ENCODE data around the gene ELMO3.

- TF ChIP-seq EZH2phosphoT487 (IDR thresholded peaks at IDR 0.05; ENCODE audit: borderline replicate concordance, low read depth, low read length) (no peak), CTCF (conservative IDR thresholded peaks at IDR 0.05; ENCODE audit: low read length) (no peak)
Measured at GRCh38 chr16:67227567-67227921, 28.6 kb downstream of the ELMO3 start.
